ENCODE results near the gene FER. TPM values are rescaled to one million over a fixed set of nuclear protein-coding genes. Genes with fewer than 3 reads are reported as not detected.

The FER gene
- total RNA-seq, 1 experiment from 2014 or later = 20.6 TPM

DNA sequence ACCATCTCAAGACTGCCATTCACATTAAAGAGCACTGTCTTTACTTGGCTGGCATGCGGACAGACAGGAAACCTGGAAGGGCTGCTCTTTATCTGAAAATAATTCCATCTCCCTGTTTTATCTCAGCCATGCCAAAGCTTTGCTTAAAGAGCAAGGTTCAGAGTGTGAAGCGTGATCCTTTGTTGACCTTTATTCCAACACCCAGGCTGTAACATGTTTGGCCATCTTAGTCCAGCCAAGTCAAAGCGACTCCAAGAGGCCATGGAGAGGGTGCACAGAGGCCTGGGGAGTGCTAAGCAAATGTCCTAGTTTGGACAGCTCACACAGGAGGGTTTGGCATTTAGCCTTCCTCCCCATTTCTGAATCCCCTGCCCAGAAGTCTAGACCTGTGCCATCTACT is 467.3 kb downstream of the FER start:
- CTCF ChIA-PET = no interaction called here

DNA sequence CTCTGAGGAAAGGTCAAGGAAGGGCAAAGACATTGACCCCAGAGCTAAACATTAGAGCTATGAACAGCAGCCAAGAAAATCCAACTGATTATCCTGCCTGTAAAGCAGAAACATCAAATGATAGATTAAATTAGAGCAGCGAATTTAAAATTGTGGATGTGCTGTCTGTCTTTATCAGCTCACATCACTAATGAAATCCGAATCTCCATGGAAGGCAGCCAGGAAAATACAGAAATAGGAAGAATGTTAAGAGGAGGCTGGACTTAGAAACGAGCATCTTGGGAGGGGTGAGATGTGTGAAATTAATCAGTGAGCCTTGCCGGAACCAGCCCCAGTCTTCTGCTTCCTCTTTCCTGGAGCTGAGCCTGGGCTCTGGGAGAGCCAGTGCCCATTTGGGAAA is 471.1 kb downstream of the FER start:
- no peaks in the 10 kb centered on the region for H3K4me1 ChIP-seq (replicated peaks; ENCODE audit: insufficient read depth)
- H3K4me2 ChIP-seq = no peak overlapping the region
- no peaks in the 10 kb centered on the region; the same call in 1 of the 2 replicates for H3K9me3 ChIP-seq (ENCODE audit: insufficient read depth, low read depth)
- H3K27ac ChIP-seq = no peak overlapping the region
- no peaks in the 10 kb centered on the region for H3K79me2 ChIP-seq (ENCODE audit: low read depth)
- no peak overlapping the region for H3K4me3 ChIP-seq
- DNase-seq = no peak
- BruUV-seq (replicated peaks) = no TSS peak
- H3F3A ChIP-seq (ENCODE audit: insufficient read depth, low read depth) = no peaks in the 10 kb centered on the region
- no peaks in the 10 kb centered on the region for H4K20me1 ChIP-seq (ENCODE audit: insufficient read depth)
- TF ChIP-seq, protein P1, sequence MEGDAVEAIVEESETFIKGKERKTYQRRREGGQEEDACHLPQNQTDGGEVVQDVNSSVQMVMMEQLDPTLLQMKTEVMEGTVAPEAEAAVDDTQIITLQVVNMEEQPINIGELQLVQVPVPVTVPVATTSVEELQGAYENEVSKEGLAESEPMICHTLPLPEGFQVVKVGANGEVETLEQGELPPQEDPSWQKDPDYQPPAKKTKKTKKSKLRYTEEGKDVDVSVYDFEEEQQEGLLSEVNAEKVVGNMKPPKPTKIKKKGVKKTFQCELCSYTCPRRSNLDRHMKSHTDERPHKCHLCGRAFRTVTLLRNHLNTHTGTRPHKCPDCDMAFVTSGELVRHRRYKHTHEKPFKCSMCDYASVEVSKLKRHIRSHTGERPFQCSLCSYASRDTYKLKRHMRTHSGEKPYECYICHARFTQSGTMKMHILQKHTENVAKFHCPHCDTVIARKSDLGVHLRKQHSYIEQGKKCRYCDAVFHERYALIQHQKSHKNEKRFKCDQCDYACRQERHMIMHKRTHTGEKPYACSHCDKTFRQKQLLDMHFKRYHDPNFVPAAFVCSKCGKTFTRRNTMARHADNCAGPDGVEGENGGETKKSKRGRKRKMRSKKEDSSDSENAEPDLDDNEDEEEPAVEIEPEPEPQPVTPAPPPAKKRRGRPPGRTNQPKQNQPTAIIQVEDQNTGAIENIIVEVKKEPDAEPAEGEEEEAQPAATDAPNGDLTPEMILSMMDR (conservative IDR thresholded peaks at IDR 0.05) = no peak
- TF ChIP-seq EZH2 (IDR thresholded peaks at IDR 0.05; ENCODE audit: low read depth) = no peak
- H3K9me2 ChIP-seq (ENCODE audit: insufficient read depth) = no peaks in the 10 kb centered on the region
- POLR2A ChIA-PET (ENCODE audit: unreplicated experiment) = no interaction called here
- H2AFZ ChIP-seq = no peak overlapping the region
- no peaks in the 10 kb centered on the region for H3K27me3 ChIP-seq (ENCODE audit: insufficient read depth, low read depth)
- intact Hi-C loops (cut with micrococcal nuclease; ENCODE audit: unreplicated experiment) = no loop called here
- no peaks in the 10 kb centered on the region for H3K36me3 ChIP-seq (ENCODE audit: low read depth)
- CTCF ChIA-PET = no interaction called here

More for the DNA sequence above, 467.3 kb downstream of the FER start:
- TF ChIP-seq, protein P1 (conservative IDR thresholded peaks at IDR 0.05) = no peak
- no peak for TF ChIP-seq EZH2 (IDR thresholded peaks at IDR 0.05; ENCODE audit: low read depth)
- H3K79me2 ChIP-seq (ENCODE audit: low read depth) = no peaks in the 10 kb centered on the region
- H3K27ac ChIP-seq = no peak overlapping the region
- POLR2A ChIA-PET (ENCODE audit: unreplicated experiment) = no interaction called here
- H3K4me3 ChIP-seq = no peak overlapping the region
- H3K4me2 ChIP-seq = no peak overlapping the region
- intact Hi-C loops (cut with micrococcal nuclease; ENCODE audit: unreplicated experiment) = no loop called here
- H4K20me1 ChIP-seq (ENCODE audit: insufficient read depth) = no peaks in the 10 kb centered on the region
- no peaks in the 10 kb centered on the region for H3K36me3 ChIP-seq (ENCODE audit: low read depth)
- no peak overlapping the region for H2AFZ ChIP-seq
- no peaks in the 10 kb centered on the region for H3F3A ChIP-seq (ENCODE audit: insufficient read depth, low read depth)
- DNase-seq = no peak
- H3K9me2 ChIP-seq (ENCODE audit: insufficient read depth) = no peaks in the 10 kb centered on the region
- H3K9me3 ChIP-seq (ENCODE audit: insufficient read depth, low read depth) = peaks cover 4% of the 10 kb centered on the region
- BruUV-seq (replicated peaks) = no TSS peak
- H3K4me1 ChIP-seq (replicated peaks; ENCODE audit: insufficient read depth) = no peaks in the 10 kb centered on the region
- H3K27me3 ChIP-seq (ENCODE audit: insufficient read depth, low read depth) = no peaks in the 10 kb centered on the region

DNA sequence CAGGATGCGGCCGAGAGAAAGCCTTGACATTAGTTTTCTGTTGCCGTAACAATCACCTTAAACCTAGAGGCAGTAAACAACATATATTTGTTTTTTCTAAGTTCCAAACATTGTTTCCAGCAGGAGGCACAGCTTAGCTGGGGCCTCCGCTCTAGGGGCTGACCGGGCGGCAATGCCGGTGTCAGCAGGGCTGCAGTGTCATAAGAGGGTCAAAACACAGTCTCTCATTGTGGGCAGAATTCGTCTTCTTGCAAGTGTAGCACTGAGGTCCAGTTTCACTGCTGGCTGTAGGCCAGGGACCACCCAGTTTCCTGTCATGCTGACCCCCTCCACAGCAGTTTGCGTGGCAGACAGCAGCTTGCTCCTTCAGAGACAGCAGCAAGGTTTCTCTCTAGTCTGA is 475.8 kb downstream of the FER start:
- no peak overlapping the region for H2AFZ ChIP-seq
- ChIA-PET POLR2A (ENCODE audit: unreplicated experiment) (no interaction called here), CTCF (no interaction called here)
- H3K36me3 ChIP-seq (ENCODE audit: low read depth) = no peaks in the 10 kb centered on the region
- H3K9me3 ChIP-seq (ENCODE audit: insufficient read depth, low read depth) = no peaks in the 10 kb centered on the region
- H3K79me2 ChIP-seq (ENCODE audit: low read depth) = no peaks in the 10 kb centered on the region
- TF ChIP-seq EZH2 (IDR thresholded peaks at IDR 0.05; ENCODE audit: low read depth) = no peak
- TF ChIP-seq, protein P1 (conservative IDR thresholded peaks at IDR 0.05) = no peak
- intact Hi-C loops (cut with micrococcal nuclease; ENCODE audit: unreplicated experiment) = no loop called here
- H3F3A ChIP-seq (ENCODE audit: insufficient read depth, low read depth) = no peaks in the 10 kb centered on the region
- H4K20me1 ChIP-seq (ENCODE audit: insufficient read depth) = no peaks in the 10 kb centered on the region
- no peaks in the 10 kb centered on the region for H3K9me2 ChIP-seq (ENCODE audit: insufficient read depth)
- no peak overlapping the region for H3K4me3 ChIP-seq
- no peaks in the 10 kb centered on the region for H3K4me1 ChIP-seq (replicated peaks; ENCODE audit: insufficient read depth)
- no peak overlapping the region for H3K27ac ChIP-seq
- no peak for DNase-seq
- H3K27me3 ChIP-seq (ENCODE audit: insufficient read depth, low read depth) = no peaks in the 10 kb centered on the region
- H3K4me2 ChIP-seq = no peak overlapping the region
- BruUV-seq (replicated peaks) = no TSS peak
